ENCODE data around the gene TOX2.

Gene TOX2

GRCh38 chr20:44035924-44036323, 121.3 kb downstream of the TOX2 start:
- no peak for TF ChIP-seq CTCF (IDR thresholded peaks at IDR 0.05)

- TF ChIP-seq CTCF (IDR thresholded peaks at IDR 0.05) = no peak
Measured at GRCh38 chr20:44036441-44036840, 121.8 kb downstream of the TOX2 start.

DNA sequence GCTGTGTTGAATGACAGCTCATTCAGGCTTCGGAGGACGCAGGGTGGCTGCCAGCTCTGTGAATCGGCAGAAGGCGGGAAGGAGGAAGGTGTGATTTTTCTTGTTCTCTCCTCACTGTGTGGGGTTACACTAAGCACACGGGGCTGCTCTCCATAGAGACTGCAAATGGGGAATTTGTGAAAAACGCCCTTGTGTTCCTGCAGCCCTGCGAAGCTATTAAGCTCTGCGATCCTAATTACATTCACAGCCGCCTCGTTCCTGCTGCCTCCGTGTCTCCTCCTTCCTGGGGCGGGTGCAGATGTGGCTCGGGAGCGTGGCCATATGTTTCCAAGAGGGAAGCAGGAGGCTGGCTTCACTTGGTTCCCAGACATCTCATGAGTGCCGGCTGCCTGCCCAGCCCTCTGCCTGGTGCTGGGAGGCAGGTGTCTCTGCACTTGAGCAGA, 124.0 kb downstream of the TOX2 start:
- no peak for TF ChIP-seq CTCF (IDR thresholded peaks at IDR 0.05)

DNA sequence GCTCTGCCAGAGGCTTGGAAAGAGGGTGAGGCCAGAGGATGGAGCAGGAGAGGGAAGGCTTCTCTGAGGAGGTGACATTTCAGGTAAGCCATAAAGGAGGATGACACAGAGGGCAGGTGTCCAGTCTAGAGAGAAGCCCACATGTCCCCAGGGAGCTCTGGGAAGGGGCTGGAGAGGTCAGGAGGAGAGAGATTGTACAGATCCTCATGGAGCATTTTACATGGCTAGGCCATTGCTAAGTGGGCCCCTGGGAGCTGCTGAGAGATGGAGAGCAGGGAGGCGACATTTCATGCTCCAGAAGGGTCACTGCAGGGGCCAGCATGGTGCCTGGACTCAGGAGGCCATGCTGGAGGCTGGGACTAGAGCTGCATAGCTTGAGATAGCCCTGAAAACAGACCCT, 124.5 kb downstream of the TOX2 start:
- TF ChIP-seq CTCF (IDR thresholded peaks at IDR 0.05) = no peak

DNA sequence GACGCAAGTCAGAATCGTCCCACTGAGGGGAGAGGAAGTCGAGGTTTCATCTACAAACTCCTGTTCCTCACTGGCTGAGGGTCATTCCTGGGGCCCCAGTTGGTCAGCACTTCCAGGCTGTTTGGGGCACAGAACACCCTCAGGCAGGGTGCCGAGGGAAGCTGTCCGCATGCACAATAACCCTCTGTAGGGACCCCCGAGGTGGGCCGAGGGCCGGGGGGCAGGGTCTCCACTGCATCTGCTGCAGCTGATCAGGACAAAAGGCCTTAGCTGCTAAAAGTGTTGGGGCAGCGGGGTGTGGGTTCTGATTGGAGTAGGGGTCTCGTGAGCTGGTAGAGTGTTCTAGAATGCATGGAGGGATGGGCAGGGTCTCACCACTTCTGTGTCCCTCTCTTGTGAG, 125.1 kb downstream of the TOX2 start:
- TF ChIP-seq CTCF (IDR thresholded peaks at IDR 0.05) = no peak

GRCh38 chr20:44040202-44040915, 125.7 kb downstream of the TOX2 start:
- TF ChIP-seq CTCF (IDR thresholded peaks at IDR 0.05) = no peak

GRCh38 chr20:44041001-44041400, 126.3 kb downstream of the TOX2 start:
- no peak for TF ChIP-seq CTCF (IDR thresholded peaks at IDR 0.05)

DNA sequence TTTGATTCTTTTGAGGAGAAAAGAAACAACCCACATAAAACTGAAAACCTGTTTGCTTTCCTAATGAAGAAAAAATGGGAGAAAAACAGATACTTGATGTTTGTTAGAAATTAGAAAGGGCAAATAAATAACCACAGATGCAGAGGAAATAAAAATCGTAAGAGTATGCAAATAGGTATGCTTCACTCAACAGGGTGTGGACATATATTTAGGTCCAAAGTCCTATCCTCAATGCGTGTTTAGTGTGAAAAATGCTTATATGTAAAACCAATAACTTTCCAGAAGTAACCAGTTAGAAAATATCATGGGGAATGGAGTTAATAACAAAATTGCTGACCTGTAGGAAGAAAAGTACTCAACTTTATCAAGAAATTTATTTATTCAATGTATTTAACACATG, 135.7 kb downstream of the TOX2 start:
- no peak for TF ChIP-seq CTCF (IDR thresholded peaks at IDR 0.05)

All from LNCAP (cell line).